ENCODE results near the gene SETD2. TPM values are rescaled to one million over a fixed set of nuclear protein-coding genes. Genes with fewer than 3 reads are reported as not detected.
"Not testable (repeated sequence)": the region's sequence is repeated elsewhere in the genome, so short reads cannot be mapped to it uniquely, and the experiment has no call there.

Gene SETD2
- total RNA-seq, 2 experiments from 2014 or later, result 87.3 to 87.4 TPM

DNA sequence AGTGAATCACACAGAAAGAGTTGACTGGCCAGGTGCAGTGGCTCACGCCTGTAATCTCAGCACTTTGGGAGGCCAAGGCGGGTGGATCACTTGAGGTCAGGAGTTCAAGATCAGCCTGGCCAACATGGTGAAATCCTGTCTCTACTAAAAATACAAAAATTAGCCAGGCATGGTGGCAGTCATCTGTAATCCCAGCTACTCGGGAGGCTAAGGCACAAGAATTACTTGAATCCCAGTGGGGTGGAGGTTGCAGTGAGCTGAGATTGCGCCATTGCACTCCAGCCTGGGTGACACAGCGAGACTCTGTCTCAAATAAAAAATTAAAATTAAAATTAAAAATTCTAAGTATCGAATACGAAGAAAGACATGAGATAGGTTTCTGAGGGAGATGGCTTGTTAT, 23.4 kb downstream of the SETD2 start:
- H3K4me1 ChIP-seq (ENCODE audit: insufficient read depth, low read length), result peaks cover 38% of the 10 kb centered on the region
- intact Hi-C loops (cut with DNase I, micrococcal nuclease); H3K4me3 ChIP-seq (ENCODE audit: low read length); H3K27me3 Mint-ChIP-seq; H3K9me3 Mint-ChIP-seq; H3K27ac ChIP-seq (ENCODE audit: low read depth in 1 of 2, low read length in 2 of 2); H3K9me3 ChIP-seq (ENCODE audit: control insufficient read depth in 1 of 2, insufficient read depth in 1 of 2, low read length in 2 of 2); H3K36me3 ChIP-seq (ENCODE audit: insufficient read depth, low read length); H3K4me3 Mint-ChIP-seq; H3K36me3 Mint-ChIP-seq (ENCODE audit: low read depth); DNase-seq; H3K27me3 ChIP-seq (ENCODE audit: control insufficient read depth in 1 of 2, insufficient read depth in 2 of 2, low read length in 2 of 2); ATAC-seq (ENCODE audit: poor library complexity): not testable (repeated sequence)
- POLR2A ChIA-PET, result interaction anchor here (1.1 to 3.7 kb wide), 2 partner anchors 17 to 24 kb away, joined by 5 to 23 read pairs; partner anchors contain the start of gene SETD2
- CTCF ChIA-PET, result interaction anchor here (1.5 kb wide), 1 partner anchor 24 kb away, joined by 8 read pairs; the partner anchor contains the start of gene SETD2
- H3K27ac Mint-ChIP-seq, result peak overlapping the region; percentile 80
- H3K4me1 Mint-ChIP-seq (ENCODE audit: low read depth), result peaks cover 68% of the 10 kb centered on the region

DNA sequence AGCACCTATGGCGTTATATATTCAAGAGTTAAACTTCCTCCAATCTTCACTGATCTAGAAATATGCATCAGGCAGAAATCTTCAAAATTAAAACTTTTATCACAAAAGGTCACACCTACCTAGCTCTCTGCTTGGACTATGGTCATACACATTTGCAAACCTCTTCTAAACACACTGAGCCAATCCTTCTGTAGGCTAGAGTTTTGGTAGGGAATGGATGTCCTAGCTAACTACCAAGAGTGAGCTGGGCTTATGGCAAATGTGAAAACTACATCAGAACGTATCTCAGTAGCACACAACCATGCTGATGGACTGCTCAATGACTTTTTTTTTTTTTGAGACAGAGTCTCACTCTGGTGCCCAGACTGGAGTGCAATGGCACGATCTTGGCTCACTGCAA, 29.6 kb downstream of the SETD2 start:
- ChIA-PET CTCF (interaction anchor here (0.9 to 1.0 kb wide), 4 partner anchors 10 to 30 kb away, joined by 3 to 4 read pairs (median 3); no protein-coding TSS in a partner anchor), POLR2A (no interaction called here)
- Mint-ChIP-seq H3K27me3 (no peaks in the 10 kb centered on the region), H3K4me3 (peak overlapping the region; percentile 7), H3K36me3 (ENCODE audit: low read depth) (peaks cover 5% of the 10 kb centered on the region), H3K9me3 (no peaks in the 10 kb centered on the region), H3K27ac (peak overlapping the region; percentile 73), H3K4me1 (ENCODE audit: low read depth) (peaks cover 67% of the 10 kb centered on the region)
- H3K9me3 ChIP-seq (ENCODE audit: control insufficient read depth in 1 of 2, insufficient read depth in 1 of 2, low read length in 2 of 2), result peaks cover 0 to 4% of the 10 kb centered on the region in 2 experiments
- TF ChIP-seq, protein P1, sequence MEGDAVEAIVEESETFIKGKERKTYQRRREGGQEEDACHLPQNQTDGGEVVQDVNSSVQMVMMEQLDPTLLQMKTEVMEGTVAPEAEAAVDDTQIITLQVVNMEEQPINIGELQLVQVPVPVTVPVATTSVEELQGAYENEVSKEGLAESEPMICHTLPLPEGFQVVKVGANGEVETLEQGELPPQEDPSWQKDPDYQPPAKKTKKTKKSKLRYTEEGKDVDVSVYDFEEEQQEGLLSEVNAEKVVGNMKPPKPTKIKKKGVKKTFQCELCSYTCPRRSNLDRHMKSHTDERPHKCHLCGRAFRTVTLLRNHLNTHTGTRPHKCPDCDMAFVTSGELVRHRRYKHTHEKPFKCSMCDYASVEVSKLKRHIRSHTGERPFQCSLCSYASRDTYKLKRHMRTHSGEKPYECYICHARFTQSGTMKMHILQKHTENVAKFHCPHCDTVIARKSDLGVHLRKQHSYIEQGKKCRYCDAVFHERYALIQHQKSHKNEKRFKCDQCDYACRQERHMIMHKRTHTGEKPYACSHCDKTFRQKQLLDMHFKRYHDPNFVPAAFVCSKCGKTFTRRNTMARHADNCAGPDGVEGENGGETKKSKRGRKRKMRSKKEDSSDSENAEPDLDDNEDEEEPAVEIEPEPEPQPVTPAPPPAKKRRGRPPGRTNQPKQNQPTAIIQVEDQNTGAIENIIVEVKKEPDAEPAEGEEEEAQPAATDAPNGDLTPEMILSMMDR (IDR thresholded peaks at IDR 0.05), result no peak
- no peaks in the 10 kb centered on the region for H3K27me3 ChIP-seq (ENCODE audit: control insufficient read depth in 1 of 2, insufficient read depth in 2 of 2, low read length in 2 of 2)
- peaks cover 39% of the 10 kb centered on the region for H3K4me1 ChIP-seq (ENCODE audit: insufficient read depth, low read length)
- no peak overlapping the region for H3K4me3 ChIP-seq (ENCODE audit: low read length)
- H3K36me3 ChIP-seq (ENCODE audit: insufficient read depth, low read length), result no peaks in the 10 kb centered on the region
- no peak for DNase-seq
- no peak for ATAC-seq (ENCODE audit: poor library complexity)
- H3K27ac ChIP-seq (ENCODE audit: low read depth in 1 of 2, low read length in 2 of 2), result no peak overlapping the region
- intact Hi-C loops (cut with DNase I, micrococcal nuclease), result no loop called here

DNA sequence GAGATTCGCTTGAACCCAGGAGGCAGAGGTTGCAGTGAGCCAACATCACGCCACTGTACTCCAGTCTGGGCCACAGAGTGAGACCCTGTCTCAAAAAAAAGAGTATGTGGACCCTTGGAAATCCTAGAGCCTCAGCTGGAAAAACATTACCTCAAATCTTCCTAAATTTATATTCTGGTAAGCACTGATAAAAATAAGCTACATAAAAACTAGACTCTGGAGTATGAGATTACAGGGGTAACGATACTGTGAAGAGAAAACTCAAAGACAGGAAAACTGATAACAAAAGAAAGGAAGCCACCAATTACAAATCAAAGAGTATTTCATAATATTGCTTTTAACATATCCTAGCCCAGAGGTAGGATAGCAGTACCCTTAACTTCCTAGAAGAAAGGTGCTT, 30.3 kb downstream of the SETD2 start:
- Mint-ChIP-seq H3K27ac (peak overlapping the region; percentile 73), H3K4me3 (peak overlapping the region; percentile 7), H3K36me3 (ENCODE audit: low read depth) (no peaks in the 10 kb centered on the region), H3K9me3 (no peaks in the 10 kb centered on the region), H3K27me3 (no peaks in the 10 kb centered on the region), H3K4me1 (ENCODE audit: low read depth) (peaks cover 67% of the 10 kb centered on the region)
- H3K4me3 ChIP-seq (ENCODE audit: low read length), result no peak overlapping the region
- H3K9me3 ChIP-seq (ENCODE audit: control insufficient read depth in 1 of 2, insufficient read depth in 1 of 2, low read length in 2 of 2), result peaks cover 0 to 4% of the 10 kb centered on the region in 2 experiments
- intact Hi-C loops (cut with DNase I, micrococcal nuclease), result no loop called here
- ChIA-PET CTCF (interaction anchor here (1.0 kb wide), 1 partner anchor 31 kb away, joined by 3 read pairs; no protein-coding TSS in a partner anchor), POLR2A (no interaction called here)
- DNase-seq, result no peak
- H3K4me1 ChIP-seq (ENCODE audit: insufficient read depth, low read length), result peaks cover 40% of the 10 kb centered on the region
- ATAC-seq (ENCODE audit: poor library complexity), result no peak
- no peak overlapping the region for H3K27ac ChIP-seq (ENCODE audit: low read depth in 1 of 2, low read length in 2 of 2)
- H3K36me3 ChIP-seq (ENCODE audit: insufficient read depth, low read length), result no peaks in the 10 kb centered on the region
- H3K27me3 ChIP-seq (ENCODE audit: control insufficient read depth in 1 of 2, insufficient read depth in 2 of 2, low read length in 2 of 2), result no peaks in the 10 kb centered on the region
- TF ChIP-seq, protein P1 (IDR thresholded peaks at IDR 0.05), result no peak

DNA sequence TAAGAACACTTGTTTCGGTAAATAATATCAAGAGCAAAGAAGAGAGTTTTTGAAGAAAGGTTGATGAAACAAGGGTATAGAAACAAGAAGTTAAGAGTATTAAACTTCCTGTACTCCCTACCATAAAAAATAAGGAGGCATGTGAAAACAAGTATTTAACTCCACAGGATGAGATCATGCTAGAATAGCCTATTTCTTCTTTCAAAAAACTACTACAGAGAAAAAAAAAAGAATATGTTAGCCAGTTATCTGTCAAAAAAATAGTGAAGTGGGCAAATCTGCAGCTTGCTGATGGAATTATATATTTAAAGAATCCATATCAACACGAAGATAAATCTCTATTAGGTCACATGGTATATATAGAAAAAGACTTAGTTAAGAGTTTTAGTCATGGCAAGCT, 33.4 kb downstream of the SETD2 start:
- no peaks in the 10 kb centered on the region for H3K27me3 Mint-ChIP-seq
- DNase-seq (no peak), ATAC-seq (ENCODE audit: poor library complexity) (no peak)
- H3K9me3 Mint-ChIP-seq, result no peaks in the 10 kb centered on the region
- Histone ChIP-seq H3K36me3 (ENCODE audit: insufficient read depth, low read length) (peaks cover 2% of the 10 kb centered on the region), H3K27ac (ENCODE audit: low read depth in 1 of 2, low read length in 2 of 2) (no peak overlapping the region), H3K9me3 (ENCODE audit: control insufficient read depth in 1 of 2, insufficient read depth in 1 of 2, low read length in 2 of 2) (peaks cover 0 to 4% of the 10 kb centered on the region in 2 experiments), H3K4me1 (ENCODE audit: insufficient read depth, low read length) (peaks cover 25% of the 10 kb centered on the region), H3K27me3 (ENCODE audit: control insufficient read depth in 1 of 2, insufficient read depth in 2 of 2, low read length in 2 of 2) (no peaks in the 10 kb centered on the region), H3K4me3 (ENCODE audit: low read length) (no peak overlapping the region)
- no peak overlapping the region for H3K27ac Mint-ChIP-seq
- H3K36me3 Mint-ChIP-seq (ENCODE audit: low read depth), result peaks cover 19% of the 10 kb centered on the region
- CTCF ChIA-PET, result interaction anchor here (0.7 to 0.8 kb wide), 2 partner anchors 12 to 34 kb away, joined by 3 read pairs; no protein-coding TSS in a partner anchor
- intact Hi-C loops (cut with DNase I, micrococcal nuclease), result no loop called here
- TF ChIP-seq, protein P1 (IDR thresholded peaks at IDR 0.05), result no peak
- peaks cover 69% of the 10 kb centered on the region for H3K4me1 Mint-ChIP-seq (ENCODE audit: low read depth)
- no peak overlapping the region for H3K4me3 Mint-ChIP-seq
- POLR2A ChIA-PET, result interaction anchor here (0.6 kb wide), 1 partner anchor 34 kb away, joined by 3 read pairs; no protein-coding TSS in a partner anchor

All from CD4-positive, alpha-beta T cell (primary cell).